ENCODE measurements around the gene TSR3.

Gene TSR3

DNA sequence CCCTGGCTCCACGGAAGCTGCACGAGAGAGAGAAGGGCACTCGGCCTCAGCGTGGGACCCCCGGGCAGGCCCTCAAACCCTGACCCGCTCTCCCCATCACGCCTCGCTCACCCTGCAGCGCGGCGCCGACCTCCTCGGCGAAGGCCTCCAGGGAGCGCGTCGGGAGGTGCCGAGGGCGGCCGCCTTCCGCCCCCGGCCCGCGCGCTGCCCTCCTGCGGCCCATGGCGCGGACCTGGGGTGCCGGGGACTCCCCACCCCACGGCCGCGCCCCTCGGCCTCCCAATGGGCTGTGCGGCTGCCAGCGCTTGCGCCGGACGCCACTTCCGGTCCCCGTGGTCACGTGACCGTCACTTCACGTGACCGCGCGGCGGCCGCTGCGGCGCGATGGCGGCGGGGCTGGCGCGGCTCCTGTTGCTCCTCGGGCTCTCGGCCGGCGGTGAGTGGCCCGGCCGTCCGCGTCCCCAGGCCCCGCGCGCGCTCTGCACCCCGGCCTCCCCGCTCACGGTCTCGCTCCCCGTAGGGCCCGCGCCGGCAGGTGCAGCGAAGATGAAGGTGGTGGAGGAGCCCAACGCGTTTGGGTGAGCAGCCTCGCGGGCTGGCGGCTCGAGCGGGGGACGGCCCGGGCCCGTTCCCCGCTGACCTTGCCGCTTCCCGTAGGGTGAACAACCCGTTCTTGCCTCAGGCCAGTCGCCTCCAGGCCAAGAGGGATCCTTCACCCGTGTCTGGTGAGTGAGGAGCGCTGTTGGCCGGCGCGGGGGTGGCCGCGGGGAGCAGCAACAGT is at the start of gene TSR3, which contains the start of gene GNPTG:
Gene TSR3, minus strand, starts transcription at position 297 of the 781 bp plus-strand sequence. Its CDS starts 74 bp downstream, at position 223.
Gene GNPTG, plus strand, starts transcription at position 350 of the 781 bp plus-strand sequence. Its CDS starts 35 bp downstream, at position 385.
- peak; percentile 72 for DNase-seq

DNA sequence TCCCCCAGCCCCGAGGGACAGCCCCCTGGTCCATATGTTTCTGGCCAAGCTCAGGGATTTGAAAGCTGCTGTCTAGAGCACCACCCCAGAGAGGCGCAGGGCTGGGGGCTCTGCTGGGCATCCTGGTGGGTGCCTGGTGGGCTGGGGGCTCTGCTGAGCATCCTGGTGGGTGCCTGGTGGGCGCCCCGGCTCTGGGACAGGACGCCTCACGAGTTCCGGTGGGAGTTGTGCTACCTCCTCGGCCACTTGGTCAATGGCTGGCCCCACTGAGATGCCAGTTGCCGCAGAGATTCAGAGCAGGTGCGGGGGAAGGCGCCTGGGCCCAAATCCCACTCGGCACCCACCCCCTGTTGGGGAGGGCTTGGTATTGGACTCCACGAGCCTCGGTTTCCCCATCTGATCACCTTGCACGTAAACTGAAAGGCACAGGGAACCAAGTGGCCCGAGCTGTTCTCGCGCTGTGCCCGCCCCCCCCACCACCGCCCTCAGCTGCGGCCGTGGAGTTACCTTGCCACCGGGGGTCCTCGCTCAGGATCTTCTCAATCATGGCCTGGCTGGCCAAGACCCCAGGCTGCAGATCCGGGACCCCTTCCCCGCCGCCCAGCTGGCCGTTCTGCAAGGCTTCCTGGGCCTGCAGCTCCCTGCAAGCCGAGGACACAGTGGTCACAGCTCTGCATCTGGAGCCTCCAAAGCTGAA is 49.5 kb upstream of the TSR3 start:
- DNase-seq: no peak

DNA sequence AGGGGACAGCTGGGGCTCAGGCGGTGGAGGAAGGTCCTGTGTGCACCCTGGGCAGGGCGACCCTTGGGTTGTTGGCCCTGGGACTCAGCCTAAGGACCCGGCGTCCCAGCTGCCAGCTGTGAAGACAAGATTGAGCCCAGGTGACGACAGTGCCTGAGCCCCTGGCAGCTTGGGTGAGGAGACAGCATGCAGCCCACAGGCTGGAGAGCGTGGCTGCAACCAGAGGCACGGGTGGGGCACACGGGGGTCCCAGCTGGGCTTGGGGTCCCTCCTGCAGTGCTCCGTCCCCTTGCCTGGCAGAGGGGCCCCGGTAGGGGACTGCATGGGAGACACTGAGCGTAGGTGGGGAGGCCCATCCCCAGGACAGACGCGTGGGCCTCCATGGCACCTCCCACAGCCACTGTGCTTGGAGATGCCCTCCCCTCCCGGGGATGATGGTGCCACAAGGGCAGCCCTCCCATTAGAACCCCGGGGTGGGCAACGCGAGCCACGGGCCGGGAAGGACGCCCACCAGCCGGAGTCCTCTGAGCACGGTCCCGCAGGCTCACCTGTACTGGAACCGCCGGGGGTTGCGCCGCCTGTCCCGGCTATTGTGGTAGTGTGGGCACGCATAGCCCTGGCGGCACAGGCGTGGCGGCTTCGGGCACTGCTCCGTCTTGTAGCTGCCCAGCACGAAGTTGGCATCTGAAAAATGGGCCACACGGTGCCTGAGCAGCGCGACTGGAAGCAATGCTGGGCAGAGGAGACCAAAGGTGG is 47.3 kb upstream of the TSR3 start:
- DNase-seq: no peak

DNA sequence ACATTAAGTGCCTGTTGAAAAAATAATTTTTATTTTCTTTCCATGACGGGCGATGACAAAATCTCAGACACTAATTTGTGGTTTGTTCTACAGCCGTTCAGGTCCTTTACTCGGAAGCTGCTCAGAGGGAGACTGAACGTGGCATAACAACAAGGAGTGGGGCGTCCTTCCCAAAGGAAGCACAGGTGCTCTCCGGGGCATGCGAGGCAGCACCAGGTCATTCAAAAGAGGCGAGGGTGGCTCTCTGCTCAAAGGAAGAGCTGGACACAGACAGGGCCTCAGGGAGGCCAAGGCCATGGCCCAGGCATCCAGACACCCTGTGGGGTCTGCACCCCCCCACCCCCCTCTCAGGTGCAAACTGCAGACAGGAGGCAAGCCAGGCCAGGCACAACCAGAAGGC is 46.7 kb upstream of the TSR3 start:
- DNase-seq: no peak

DNA sequence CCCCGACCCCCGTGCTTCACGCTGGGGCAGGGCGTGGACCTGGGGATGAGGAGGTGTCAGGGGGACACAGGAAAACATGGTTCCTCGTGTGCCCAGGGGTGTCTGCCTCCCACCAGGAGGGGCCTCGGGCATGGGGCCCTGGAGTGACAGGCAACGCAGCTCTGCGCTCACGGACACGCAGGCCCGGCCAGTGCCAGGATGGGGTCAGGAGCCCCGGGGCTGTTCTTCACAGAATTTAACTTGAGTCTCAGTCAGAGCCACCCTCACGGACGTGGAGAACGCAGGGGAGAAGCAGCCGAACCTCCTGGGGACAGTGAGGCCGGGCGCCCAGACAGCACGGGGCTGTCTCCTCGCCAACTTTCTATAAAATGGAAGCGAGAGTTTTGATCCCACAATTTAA is 46.1 kb upstream of the TSR3 start:
- no peak for DNase-seq

DNA sequence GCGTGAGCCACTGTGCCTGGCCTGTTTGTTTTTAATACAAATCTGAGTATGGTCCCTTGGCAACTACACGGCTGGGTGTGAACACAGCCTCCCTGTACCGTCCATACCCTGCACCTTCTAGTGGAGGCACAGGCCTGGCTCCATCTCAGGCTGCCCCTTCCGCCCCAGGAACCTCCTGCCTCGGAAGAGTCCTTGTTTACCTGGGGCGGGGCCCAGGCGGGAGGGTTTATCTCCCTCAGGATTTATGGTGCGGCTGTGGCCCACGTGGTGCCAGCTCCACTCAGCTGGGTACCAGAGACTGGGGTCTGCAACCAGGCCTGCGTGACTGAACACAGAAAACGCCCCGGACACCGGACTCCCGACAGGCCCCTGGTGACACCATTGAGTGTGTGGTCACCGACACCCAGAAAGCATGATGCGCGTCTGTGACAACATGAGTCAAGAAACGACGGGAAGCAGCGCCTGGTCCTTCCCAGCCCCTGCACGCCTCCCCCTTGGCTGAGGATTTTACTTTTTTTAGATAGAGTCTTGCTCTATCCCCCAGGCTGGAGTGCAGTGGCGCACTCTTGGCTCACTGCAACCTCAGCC is 43.9 kb upstream of the TSR3 start:
- DNase-seq: no peak

DNA sequence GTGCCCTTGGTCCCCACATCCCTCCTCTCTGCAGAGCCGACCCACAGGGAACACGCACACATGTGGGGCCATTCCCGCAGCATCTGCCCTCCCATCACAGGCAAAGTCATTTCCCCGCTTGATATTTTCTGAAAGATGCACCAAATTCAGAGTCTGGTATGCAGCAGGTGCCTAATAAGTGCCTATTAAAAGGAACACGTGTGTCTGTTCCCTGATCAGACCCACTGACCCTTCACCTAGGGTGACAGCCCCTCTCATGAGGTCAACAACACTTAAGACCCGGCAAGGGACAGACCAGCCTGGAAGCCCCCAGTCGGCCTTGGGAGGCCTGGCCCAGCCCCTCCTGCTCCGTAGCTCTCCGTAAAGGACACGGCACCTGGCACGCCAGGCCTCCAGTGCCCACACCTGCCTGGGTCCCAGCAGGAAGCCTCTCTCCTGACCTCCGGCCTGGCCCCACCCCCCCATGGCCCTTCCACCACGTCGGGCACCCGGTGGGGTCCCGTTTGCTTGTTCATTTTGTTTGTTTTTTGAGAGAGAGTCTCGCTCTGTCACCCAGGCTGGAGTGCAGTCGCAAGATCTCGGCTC is 42.8 kb upstream of the TSR3 start:
- no peak for DNase-seq

DNA sequence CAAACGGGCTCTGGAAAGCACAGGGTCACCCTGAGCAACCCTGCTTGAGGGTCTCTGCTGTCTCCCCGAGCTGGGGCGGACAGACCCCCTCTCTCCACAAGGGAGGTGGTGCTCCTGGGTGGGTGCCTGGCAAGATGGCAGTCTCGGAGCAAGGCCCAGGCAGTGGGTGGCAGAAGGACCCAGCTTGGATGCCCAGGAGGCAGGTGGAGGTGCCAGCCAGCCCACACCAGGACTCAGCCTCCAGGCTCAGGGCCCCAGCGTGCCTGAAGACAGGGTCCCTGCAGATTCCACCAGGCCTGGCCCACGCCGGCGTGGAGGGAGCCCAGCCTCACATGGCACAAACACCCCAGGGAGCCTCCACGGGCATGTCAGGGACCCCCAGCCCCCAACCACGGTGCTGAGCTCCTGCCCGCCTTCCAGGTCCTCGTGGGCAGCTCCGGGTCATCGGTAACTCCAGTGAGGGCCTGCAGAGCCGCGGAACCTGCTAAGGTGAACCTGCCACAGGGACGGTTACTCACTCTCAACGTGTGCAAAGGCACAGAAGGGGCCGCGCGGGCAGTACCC is 42.0 kb upstream of the TSR3 start:
- no peak for DNase-seq

DNA sequence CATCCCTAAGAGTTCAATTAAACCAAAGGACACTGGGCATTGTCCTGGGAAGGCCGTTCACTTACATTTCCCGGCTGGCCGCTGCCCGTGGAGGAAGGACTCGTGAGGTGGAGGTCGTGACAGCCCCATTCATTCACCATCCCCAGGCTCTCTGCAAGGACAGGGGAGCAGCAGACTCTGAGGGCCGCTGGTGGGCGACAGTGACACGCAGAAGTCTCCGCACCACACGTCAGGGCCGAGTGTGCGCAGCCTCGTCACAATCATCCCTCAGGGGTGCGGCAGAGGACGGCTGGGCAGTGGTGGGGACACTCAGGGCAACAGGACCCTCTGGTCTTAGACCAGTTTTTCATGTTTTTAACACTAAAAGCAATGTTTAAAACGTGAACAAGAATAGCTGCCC is 41.1 kb upstream of the TSR3 start:
- no peak for DNase-seq

DNA sequence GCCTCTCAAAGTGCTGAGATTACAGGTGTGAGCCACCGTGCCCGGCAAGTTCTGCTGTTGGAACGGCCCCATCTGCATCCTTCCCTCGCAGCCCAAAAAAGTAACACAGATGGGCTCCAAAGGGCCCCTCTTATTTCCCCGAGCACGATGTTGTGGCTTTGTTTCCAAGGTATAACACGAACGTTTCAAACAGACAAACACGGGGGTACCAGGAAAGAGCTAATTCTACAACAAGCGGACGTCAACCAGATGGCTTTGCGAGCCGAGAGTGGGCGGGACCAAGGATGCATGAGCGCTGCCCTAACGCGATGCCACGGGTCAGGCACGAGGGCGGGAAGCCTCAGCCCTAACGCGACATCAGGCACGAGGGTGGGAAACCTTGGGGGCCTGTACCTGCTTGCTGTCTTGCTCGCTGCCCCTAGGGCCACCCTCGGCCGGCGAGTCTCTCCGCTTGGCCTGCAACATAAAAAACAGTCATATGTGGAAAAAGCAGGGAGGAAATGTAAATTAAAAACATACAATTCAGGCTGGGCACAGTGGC is 38.6 kb upstream of the TSR3 start:
- no peak for DNase-seq

DNA sequence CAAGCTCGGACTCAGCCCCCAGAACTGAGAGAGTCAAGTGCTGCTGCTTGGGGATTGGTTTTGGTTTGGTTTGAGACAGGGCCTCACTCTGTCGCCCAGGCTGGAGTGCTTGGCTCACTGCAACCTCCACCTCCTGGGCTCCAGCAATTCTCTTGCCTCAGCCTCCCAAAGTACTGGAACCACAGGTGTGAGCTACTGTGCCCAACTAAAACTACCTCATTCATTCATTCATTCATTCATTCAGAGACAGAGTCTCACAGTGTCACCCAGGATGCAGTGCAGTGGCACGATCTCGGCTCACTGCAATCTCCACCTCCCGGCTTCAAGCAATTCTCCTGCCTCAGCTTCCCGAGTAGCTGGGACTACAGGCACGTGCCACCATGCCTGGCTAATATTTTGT is 38.1 kb upstream of the TSR3 start:
- no peak for DNase-seq

DNA sequence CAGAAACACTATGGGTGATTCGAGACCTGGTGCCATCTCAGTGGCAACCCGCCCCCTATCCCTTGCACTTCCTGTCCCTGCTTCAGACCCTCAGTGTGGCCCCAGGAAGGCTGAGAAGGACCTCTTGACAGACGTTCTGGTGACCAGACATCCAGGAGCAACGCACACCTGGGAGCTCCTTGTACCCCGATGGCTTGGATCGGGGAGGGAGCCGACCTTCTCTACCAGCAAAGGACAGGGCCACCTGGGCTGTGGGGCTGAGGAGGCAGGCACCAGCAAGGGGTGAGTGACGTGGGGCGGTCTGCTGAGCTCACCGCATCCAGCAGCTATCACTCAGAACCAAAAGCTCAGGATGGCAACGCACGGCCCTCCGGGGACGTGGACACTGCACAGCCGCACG is 35.7 kb upstream of the TSR3 start:
- DNase-seq: no peak

DNA sequence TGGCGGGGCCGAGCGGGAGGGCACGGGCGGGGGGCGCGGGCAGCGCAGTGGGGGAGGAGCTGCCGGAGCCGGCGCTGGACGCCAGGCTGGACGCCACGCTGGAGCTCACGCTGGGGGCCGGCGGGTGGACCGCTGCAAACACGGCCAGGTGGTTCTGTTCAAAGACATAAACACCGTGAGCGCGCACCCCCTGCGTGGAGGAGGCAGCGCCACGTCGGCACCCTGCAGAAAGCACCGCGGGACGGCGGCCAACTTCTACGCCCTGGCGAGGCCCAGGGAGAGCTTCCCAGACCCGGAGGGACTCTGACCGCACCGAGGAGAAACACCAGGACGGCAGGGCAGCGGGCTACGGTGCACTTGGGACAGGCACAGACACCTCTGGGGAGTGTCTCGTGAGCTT is 33.6 kb upstream of the TSR3 start:
- no peak for DNase-seq

DNA sequence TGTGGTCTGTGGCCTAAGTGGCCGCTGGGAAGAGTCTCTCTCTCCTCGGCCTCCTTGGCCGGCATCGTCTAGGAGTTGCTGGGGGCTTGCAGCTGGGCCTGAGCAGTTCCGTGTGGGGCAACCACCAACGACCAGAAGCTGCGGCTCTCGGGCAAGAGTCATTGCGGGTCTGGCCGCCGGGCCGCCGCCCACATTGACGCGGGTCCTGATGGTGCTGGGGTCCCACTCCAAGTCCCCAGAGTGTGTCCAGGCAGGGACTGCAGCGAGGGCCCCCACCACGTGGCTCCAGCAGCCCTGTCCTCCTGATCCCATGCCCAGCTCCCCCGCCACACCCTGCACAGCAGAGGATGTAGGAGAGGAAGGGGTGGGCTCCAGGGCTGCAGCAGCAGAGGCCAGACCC is 31.9 kb upstream of the TSR3 start:
- DNase-seq: no peak

DNA sequence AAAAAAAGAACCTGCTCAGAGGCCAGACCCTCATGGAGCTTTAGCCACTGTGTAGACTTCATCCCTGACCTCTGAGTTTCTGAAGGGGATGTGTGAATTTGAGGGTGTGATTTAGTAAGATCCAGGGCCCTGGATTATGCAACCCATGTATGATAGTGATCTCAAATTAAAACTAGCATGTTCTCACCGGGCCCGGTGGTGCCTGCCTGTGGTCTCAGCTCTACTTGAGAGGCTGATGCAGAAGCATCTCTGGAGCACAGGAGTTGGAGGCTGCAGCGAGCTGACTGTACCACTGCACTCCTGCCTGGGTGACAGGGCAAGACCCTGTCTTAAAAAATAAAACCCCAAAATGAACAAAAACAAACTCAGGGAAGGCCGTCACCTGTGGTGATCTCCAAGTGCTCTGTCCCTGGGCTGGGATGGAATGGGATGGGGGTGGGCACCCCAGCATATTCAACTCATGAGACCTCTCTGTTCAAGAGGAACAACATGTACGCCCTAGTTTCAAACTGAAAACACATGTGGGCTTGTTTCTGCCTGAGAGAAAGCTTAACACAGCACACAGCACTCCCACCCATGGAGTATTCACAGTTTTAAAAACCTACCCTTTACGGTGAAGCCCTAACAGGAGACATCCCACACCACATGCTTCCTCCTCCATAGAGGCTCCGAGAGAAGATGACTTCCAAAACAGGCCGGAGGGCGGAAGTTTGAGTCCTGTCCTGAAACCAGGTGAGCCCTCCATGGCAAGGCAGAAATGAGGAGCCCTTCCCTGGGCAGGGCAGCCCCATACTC is 30.1 kb upstream of the TSR3 start:
- no peak for DNase-seq

DNA sequence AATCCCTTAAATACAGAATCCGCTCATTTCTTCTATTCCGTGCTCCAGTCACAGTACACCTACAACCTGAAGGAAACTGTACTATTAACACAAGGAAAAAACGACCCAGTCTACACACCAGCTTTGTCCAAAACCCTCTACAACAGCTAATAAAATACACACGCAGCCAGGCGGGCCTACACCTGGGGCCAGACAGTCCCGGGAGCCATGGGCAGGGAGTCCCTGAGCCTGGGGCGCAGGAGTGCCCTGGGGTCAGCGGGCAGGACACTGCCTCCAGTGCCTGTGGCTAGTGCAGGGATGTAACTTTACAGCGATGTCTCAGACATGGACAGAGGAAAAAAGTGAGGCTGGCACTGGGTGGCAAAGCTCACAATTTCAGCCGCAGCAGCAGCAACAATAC is 28.5 kb upstream of the TSR3 start:
- DNase-seq: no peak

DNA sequence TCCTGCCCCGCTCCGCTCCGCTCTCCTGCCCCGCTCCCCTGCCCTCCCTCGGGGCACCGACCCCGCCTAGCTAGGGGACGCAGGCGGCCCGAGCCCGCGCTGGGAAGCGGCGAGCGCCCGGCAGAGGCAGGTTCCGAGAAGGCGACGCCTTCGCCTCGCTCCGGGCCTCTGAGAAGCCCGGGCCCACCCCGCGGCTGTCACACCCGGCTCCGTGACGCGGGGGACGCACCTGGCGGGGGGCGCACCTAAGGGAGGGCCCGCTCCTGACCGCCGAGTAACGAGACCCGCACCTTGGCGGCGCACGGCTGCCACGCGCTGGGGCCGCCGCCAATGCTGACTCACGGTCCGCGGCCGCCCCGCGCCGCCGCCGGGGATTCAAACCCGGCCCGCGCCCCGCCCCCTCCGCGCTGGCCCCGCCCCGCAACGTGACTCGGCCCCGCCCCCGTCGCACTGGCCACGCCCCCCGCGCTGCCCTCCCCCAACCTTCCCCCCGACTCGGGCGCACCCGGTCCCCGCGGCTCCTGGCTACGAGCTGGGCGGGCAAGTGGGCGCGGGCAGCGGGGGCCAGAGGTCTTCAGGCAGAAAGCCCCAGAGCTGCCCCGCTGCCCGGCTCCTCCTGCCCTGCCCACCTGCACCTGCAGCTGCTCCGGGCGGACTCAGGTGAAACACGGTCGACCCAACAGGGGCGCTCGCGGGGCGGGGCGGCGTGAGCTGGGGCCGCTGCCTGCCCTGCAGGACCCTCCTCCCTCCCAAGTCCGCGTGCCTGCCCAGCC is 27.8 kb upstream of the TSR3 start:
- DNase-seq: peak; percentile 51

DNA sequence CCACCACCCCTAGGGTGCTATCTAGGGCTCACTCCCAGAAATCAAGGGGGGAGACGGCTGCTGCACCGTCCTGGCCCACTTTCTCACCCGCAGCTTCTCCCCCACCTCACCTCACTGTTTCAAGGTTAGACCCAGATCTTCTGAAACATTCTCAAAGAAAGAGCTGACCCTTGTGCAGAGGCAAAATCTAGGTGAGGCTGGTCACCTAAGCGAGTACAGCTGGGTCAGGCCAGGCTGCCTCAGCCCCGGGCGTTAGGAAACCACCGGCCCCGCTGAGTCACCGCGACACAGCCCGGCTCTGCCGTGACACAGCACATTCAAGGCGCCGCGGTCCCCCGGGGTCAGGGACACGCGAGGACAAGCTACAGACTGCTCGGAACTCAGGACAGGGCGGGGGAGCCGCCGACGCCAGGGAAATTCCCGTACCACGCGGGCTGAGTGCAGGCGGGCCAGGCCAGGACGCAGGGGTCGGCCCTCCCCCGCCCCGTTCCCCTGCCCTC is 27.2 kb upstream of the TSR3 start:
- peak; percentile 15 for DNase-seq

DNA sequence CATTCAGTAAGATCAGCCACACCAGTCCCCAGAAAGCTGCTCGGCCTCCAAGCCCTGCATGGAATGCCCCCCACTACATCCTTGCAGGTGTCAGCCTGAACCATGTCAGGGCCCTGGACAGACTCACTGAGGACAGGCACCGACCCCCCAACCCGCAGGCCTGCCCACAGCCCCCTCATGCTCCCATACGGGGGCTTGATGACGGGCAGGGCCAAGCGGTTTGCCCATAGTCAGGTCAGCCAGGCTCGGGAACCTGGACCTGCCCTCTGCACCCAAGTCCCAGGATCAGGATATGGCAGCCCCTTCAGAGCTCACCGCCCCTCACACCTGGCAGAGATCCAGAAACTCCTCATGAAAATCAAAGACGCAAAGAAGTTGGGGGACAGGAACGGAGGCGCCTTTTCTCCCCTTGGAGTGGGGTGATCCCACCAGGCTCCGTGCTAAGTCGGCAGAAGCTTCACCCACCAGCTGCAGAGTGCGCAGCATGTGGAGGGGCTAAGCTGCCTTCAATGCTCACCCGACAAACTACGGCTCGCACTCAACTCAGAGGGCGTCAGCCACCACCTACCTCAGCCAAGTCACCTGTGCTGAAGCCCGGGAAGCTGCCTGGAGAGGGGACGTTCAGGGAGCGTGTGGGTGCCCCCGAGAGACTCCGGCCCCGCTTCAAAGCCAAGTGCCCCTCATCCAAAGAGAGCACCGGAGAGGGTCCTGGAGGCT is 26.6 kb upstream of the TSR3 start:
- no peak for DNase-seq

Data from NCI-H2171 treated with DMSO at 0.1 percent for 48 hours (cell line).